A673 (cell line): ENCODE measurements around the gene RNF149.

Experiments
- EZH2 ChIP-seq: fragments of 200-600 bp; sonication (generic); IDR thresholded peaks from 2 replicates; pipeline ENCODE4 v1.6.1; 2017; ENCODE audit warnings: borderline replicate concordance, low read depth, mild to moderate bottlenecking, mixed read lengths, antibody characterized with exemption, low read length; ENCODE audit not compliant: poor library complexity, severe bottlenecking
- TF ChIP-seq, protein P1 (sequence below): fragments of 300-800, 200-600 bp; sonication (generic); conservative IDR thresholded peaks from 2 replicates; pipeline ENCODE4 v1.5.1; 2017; ENCODE audit warnings: low read depth, mild to moderate bottlenecking, antibody characterized with exemption, low read length, moderate library complexity, mixed read lengths

DNA sequence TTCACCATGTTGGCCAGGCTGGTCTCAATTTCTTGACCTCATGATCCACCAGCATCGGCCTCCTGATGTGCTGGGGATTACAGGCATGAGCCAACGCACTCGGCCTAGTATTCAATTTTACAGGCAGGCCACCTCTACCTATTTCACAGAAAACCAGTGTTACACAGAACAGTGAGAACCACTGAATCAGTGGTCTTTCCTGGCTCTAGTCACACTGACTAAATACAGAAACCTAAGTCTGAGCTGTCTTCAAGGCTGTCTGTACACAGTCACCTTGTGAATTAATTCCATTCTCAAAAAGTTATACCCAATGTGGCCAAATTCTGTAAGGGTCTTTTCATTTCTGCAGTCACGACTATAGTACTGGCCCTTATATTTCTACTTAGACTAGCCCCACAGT lies 3.5 kb downstream of the RNF149 start:
- TF ChIP-seq, protein P1, sequence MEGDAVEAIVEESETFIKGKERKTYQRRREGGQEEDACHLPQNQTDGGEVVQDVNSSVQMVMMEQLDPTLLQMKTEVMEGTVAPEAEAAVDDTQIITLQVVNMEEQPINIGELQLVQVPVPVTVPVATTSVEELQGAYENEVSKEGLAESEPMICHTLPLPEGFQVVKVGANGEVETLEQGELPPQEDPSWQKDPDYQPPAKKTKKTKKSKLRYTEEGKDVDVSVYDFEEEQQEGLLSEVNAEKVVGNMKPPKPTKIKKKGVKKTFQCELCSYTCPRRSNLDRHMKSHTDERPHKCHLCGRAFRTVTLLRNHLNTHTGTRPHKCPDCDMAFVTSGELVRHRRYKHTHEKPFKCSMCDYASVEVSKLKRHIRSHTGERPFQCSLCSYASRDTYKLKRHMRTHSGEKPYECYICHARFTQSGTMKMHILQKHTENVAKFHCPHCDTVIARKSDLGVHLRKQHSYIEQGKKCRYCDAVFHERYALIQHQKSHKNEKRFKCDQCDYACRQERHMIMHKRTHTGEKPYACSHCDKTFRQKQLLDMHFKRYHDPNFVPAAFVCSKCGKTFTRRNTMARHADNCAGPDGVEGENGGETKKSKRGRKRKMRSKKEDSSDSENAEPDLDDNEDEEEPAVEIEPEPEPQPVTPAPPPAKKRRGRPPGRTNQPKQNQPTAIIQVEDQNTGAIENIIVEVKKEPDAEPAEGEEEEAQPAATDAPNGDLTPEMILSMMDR: no peak
- TF ChIP-seq EZH2: no peak
